Middle frontal gyrus (tissue), 1 donor: ENCODE results near the gene CMTM6.
"Not testable (repeated sequence)": the region's sequence is repeated elsewhere in the genome, so short reads cannot be mapped to it uniquely, and the experiment has no call there.

Experiments used
- DNase-seq: peaks from one replicate; pipeline ENCODE4 v3.0.0-alpha.2; 2015; ENCODE audit warnings: low spot score; ENCODE audit errors: extremely low spot score

Gene CMTM6

GRCh38 chr3:32499585-32499984 is 3.1 kb downstream of the CMTM6 start:
- DNase-seq, result no peak

DNA sequence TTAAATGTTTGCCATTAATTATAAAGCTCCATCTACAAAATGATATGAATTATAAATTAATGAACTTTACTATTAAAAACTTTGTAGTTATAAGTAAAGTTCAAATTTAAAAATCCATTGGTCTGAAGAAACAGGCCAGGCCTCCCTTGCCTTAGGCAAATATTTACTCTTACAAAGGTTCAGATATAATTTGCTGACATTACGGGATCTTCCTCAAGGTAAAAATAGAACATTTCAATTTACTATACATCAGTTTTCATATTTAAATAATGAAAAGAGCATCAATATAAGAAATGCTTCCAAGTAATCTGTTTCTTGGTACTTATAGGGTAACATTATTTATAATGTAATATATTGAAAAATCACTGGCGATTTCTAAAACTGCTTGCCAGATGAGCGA is 3.7 kb downstream of the CMTM6 start:
- DNase-seq, result no peak

DNA sequence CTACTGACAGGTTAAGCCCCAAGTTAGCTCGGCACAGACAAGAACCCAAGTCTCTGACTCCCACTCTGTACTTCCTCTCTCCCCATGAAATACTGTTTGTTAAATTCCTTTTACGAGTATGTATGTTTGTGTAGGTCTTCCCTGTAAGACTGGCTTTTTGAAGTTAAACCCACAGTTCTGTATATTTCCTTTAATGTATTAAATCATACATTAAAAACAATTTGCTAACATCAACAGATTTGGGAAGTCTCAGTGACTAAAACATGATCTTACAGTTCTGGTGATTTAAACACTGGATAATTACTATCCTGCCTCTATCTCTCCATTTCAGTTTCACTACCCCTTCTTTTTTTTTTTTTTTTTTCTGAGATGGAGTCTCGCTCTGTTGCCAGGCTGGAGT is 4.4 kb downstream of the CMTM6 start:
- DNase-seq, result no peak

DNA sequence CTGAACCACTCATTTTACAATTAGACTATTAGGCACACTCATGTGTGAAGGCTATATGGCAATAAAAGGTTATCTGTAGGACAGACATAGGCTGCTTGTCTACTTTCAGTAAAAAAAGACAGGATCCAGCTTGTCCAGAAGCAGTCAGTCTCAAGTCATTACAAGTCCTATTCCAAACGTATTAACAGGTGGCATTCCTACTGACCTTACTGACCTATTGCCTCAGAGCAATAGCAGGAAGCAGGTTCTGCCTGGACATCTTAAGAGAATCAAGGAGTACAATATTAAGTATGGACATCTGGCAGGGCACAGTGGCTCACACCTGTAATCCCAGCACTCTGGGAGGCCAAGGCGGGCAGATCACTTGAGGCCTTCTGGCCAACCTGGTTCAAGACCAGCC is 7.0 kb downstream of the CMTM6 start:
- no peak for DNase-seq

DNA sequence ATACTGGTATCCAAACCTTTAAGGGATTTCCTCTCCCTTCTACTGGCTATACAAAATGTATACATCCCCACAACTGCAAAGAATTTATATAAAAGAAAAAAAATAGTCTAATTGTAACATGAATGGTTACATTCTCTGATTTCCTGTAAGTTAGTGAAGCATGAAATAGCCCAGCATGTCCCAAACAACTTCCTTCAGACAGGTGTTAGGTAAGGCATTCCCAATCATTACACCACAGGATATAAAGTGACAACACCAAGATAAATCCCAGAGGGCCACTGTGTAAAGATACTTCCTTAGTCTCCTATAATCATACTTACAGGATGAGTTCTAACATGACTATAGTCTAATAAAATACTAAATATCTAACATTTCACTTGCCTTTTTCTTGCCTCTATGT is 7.6 kb downstream of the CMTM6 start:
- DNase-seq, result no peak

DNA sequence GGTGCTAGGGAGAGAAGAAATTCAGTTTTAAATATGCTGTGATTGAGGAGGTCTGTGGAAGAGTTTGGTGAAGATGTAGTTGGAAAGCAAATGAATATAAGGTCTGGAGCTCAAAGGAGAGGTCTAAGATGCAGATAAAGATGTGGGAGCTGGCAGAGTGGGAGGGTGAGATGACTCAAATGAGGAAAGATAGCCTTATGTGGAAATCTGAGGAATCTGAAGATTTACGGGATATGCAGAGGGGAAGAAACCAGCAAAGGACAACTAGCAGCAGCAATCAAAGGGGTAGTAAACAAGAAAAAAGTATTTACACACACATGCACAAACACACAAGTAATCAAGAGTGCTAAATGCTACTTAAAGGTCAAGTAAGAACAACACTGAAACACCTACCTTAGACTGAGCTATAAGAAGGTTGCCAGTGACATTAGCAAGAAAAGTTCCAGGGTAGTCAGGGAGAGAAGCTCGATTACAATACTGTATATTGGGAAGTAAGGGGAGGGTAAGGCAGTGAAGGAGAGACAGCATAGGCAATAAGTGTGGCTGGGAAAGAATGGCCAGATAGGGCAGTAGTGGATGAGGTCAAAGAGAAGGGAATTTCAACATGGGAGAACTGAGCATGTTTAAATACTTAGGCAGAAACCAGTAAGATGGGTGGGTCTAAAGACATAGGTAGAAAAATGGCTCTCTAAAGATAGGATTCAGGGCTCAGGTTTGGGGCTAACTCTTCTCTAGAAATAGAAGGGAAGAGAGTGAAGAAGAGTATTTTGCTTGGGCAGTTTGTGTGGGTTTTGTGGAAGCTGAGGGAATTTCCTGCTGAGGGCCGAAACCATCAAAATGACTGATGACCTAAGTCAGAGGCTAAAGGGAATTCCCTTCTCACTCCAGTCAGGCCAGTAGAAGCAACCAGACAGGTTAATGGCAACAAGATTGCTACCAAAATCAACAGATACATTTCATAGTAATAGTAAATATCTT is 8.9 kb downstream of the CMTM6 start:
- no peak for DNase-seq

GRCh38 chr3:32492684-32493436 is 9.8 kb downstream of the CMTM6 start:
- DNase-seq, result no peak

DNA sequence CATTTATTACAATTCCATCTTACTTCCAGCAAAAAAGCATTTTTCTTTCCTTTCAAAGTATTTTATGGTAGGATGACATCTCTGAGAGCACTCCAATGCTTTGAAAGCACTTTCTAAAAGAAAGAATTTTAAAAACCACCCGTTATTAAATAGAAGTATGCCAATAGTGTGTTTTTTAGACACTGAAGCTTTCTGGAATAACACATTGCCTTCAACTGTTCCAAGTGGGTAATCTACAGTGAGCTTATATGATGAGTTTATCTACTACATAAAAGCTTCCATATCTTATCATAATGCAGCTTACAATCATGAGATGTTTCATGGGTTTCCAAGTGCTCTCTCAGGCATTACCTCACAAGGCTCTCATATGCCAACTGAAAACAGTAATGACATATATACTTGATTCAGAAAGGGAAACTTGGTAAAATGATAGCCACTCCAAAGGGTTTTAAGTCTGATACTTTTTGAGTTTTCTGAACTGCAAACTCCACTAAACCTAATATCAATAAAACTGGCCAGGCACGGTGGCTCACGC is 14.1 kb downstream of the CMTM6 start:
- DNase-seq, result no peak

GRCh38 chr3:32487781-32488473 is 14.7 kb downstream of the CMTM6 start:
- DNase-seq, result no peak

DNA sequence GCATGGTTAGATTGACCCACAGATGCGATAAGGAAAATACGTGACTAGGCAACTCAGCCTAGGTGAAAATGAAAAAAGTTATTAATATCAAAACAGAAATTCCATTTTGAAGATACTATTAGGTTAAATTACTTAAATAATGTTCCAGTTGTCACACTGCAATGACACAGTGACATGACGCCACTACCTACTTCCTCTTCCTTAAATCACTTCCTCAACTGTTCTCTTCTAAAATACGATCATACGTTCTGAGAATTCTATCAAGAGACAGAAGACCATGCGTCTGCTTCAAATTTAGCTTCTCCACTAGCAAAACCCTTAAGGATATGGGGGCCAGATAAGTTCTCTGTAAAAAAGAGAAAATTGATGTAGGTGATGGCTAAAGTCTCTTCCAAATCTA is 18.2 kb downstream of the CMTM6 start:
- no peak for DNase-seq

DNA sequence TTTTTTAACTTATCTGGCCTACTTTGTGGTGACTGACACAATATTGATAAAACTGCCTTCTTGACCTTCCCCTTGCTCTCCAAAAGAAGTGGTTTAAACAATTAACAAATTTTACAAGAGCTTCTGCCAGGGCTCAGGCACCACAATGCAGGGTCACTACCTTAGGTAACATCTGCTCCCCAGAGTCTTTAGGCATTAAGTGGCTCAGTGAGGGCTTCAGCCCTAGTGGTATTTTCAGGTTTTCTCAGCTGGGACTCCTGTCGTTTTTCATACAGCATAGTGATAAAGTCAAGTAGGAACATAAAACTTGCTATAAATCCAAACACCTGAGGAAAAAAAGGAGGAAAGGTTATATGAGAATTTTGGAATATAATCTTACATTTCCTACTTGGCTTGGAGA is 18.9 kb downstream of the CMTM6 start:
- DNase-seq, result no peak

GRCh38 chr3:32482693-32483092 is 20.0 kb downstream of the CMTM6 start:
- no peak for DNase-seq

- DNase-seq, result no peak
Observed at GRCh38 chr3:32481791-32482631, 20.6 kb downstream of the CMTM6 start.

DNA sequence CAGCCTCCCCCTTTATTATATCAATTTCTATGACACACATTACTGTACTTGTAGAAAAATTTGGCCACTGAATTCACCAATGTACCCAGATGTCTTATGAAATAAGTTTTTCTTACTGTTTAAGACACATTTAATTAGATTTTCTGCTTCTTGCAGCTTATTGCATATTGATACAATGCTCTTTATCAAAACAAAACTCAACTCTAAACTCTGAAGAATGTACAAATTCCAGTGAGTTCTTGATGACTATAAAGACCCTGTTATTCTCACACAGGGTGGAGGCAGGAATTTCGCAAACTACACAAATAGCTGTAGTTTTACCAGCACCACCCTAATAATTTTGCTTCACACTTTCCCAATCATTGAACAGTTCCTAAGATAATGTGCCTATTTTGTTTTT is 22.0 kb downstream of the CMTM6 start:
- DNase-seq, result no peak

DNA sequence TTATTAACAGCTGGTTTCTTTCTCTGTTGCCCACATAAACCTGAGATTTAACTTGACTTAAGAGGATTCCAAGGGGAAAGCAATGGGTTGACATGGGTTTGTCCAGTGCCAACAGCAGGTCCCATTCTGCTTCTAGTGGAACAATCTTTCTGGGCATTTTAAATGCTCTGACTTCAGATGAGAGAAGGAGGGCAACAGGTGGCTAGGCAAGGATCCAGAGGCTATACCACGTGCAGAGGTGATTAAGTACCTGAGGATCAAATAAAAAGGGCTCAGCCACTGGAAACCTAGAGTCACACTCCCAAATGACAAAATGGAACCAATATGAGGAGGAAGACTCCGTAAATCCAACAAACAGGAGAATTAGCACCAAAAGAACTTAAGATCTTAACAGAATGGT is 28.5 kb downstream of the CMTM6 start:
- no peak for DNase-seq

DNA sequence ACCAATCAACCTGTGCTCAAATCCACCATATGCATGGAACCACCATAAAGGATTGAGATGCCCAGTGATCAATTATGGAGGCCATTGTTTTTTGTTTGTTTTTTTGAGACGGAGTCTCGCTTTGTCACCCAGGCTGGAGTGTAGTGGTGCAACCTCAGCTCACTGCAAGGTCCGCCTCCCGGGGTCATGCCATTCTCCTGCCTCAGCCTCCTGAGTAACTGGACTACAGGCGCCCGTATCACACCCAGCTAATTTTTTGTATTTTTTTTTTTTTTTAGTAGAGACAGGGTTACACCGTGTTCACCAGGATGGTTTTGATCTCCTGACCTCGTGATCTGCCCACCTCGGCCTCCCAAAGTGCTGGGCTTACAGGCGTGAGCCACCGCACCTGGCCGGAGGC is 30.5 kb downstream of the CMTM6 start:
- not testable (repeated sequence) for DNase-seq

DNA sequence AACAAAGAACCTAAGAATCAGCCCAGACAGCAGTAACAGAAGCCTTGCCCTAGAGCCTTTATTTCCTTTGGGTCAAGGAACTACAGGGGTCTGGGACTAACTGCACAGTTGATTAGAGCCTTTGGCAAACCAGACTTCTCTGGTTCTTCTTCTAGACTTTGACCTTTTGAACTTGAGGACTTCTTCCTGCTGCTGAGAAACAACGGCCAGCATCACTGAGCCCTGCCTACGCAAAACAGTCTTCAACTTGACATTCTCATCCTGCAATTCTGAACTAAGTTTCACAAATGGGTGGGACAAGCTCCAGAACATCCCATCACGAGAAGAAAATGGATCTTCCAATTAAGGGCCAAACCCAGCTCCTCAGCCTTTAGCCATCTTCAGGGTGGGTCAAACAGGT is 31.4 kb downstream of the CMTM6 start:
- DNase-seq, result no peak

GRCh38 chr3:32470362-32470761 is 32.3 kb downstream of the CMTM6 start:
- DNase-seq, result no peak

GRCh38 chr3:32469151-32469874 is 33.3 kb downstream of the CMTM6 start:
- no peak for DNase-seq
